Astrocyte (in vitro differentiated cells and primary cell): ENCODE data around the gene TBC1D8B.

Source experiments
- CTCF ChIP-seq: IDR thresholded peaks from 2 replicates; pipeline ENCODE4 v1.5.1; 2011; ENCODE audit warnings: low read depth, mild to moderate bottlenecking, inconsistent platforms, low read length, moderate library complexity; ENCODE audit not compliant: insufficient read depth
- EZH2 ChIP-seq: IDR thresholded peaks from 2 replicates; pipeline ENCODE4 v1.6.1; 2012; ENCODE audit warnings: mild to moderate bottlenecking, low read length, inconsistent platforms; ENCODE audit not compliant: insufficient read depth

- TF ChIP-seq EZH2: no peak
- TF ChIP-seq CTCF: no peak
These were observed 101.5 kb downstream of the TBC1D8B start for GRCh38 chrX:106903856-106904528.
